ENCODE results near the gene PBX3. TPM values are rescaled to one million over a fixed set of nuclear protein-coding genes. Genes with fewer than 3 reads are reported as not detected.

The PBX3 gene
- total RNA-seq, 1 donor from 2014 or later = 48.6 TPM

GRCh38 chr9:125851979-125852378, 104.8 kb downstream of the PBX3 start:
- no peak for DNase-seq
- ATAC-seq = no peak
- no peaks in the 10 kb centered on the region for H3K9me3 ChIP-seq
- intact Hi-C loops (cut with DNase I) = no loop called here
- no peak overlapping the region for H3K4me3 ChIP-seq
- H3K27me3 ChIP-seq = no peaks in the 10 kb centered on the region
- TF ChIP-seq CTCF (IDR thresholded peaks at IDR 0.05) = no peak
- H3K27ac ChIP-seq = no peak overlapping the region
- H3K4me1 ChIP-seq = peaks cover 6% of the 10 kb centered on the region
- H3K36me3 ChIP-seq = no peaks in the 10 kb centered on the region

DNA sequence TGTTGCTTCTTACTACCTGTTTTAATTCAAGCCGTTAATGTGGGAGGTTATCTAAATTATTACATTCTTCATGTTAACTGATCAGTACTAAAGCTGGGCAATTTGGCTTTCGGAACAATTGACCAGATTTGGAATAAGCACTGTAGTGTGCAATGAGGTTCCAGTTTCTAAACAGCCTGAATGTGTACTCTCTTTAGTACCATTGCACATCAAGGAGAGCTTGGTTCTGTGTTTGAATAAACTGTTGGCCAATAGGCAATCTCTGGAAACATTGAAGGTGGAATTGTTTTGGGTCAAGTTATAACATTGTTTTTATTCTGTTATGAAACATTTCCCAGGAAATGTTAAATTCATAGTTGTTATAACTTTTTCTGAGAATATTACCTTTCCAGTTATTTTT, 105.2 kb downstream of the PBX3 start:
- intact Hi-C loops (cut with DNase I) = no loop called here
- no peak overlapping the region for H3K27ac ChIP-seq
- no peak for ATAC-seq
- DNase-seq = no peak
- peaks cover 6% of the 10 kb centered on the region for H3K4me1 ChIP-seq
- no peaks in the 10 kb centered on the region for H3K27me3 ChIP-seq
- no peaks in the 10 kb centered on the region for H3K36me3 ChIP-seq
- no peaks in the 10 kb centered on the region for H3K9me3 ChIP-seq
- H3K4me3 ChIP-seq = no peak overlapping the region
- no peak for TF ChIP-seq CTCF (IDR thresholded peaks at IDR 0.05)

GRCh38 chr9:125854553-125855275, 107.5 kb downstream of the PBX3 start:
- DNase-seq (no peak), ATAC-seq (no peak)
- H3K4me1 ChIP-seq = peaks cover 6% of the 10 kb centered on the region
- H3K36me3 ChIP-seq = no peaks in the 10 kb centered on the region
- no peaks in the 10 kb centered on the region for H3K27me3 ChIP-seq
- TF ChIP-seq CTCF (IDR thresholded peaks at IDR 0.05) = no peak
- H3K4me3 ChIP-seq = no peak overlapping the region
- intact Hi-C loops (cut with DNase I) = no loop called here
- no peak overlapping the region for H3K27ac ChIP-seq
- no peaks in the 10 kb centered on the region for H3K9me3 ChIP-seq

- ATAC-seq (no peak), DNase-seq (no peak)
- Histone ChIP-seq H3K9me3 (no peaks in the 10 kb centered on the region), H3K27ac (no peak overlapping the region), H3K4me1 (peaks cover 6% of the 10 kb centered on the region), H3K27me3 (no peaks in the 10 kb centered on the region), H3K4me3 (no peak overlapping the region), H3K36me3 (no peaks in the 10 kb centered on the region)
- no peak for TF ChIP-seq CTCF (IDR thresholded peaks at IDR 0.05)
- intact Hi-C loops (cut with DNase I) = no loop called here
These were observed 109.2 kb downstream of the PBX3 start for GRCh38 chr9:125856331-125856730.

GRCh38 chr9:125861405-125862058, 114.4 kb downstream of the PBX3 start:
- no peak overlapping the region for H3K4me3 ChIP-seq
- no peaks in the 10 kb centered on the region for H3K9me3 ChIP-seq
- H3K27me3 ChIP-seq = no peaks in the 10 kb centered on the region
- ATAC-seq = no peak
- peaks cover 2% of the 10 kb centered on the region for H3K4me1 ChIP-seq
- TF ChIP-seq CTCF (IDR thresholded peaks at IDR 0.05) = no peak
- H3K36me3 ChIP-seq = no peaks in the 10 kb centered on the region
- H3K27ac ChIP-seq = no peak overlapping the region
- intact Hi-C loops (cut with DNase I) = no loop called here
- DNase-seq = no peak

Data from upper lobe of right lung (tissue), 1 donor.